HepG2 (cell line): Measurements from ENCODE around the gene PAX4. TPM values are rescaled to one million over a fixed set of nuclear protein-coding genes. Genes with fewer than 3 reads are reported as not detected.

Experiments
- EED ChIP-seq: sonication (generic); formaldehyde crosslinking; IDR thresholded peaks from 2 replicates; pipeline ENCODE4 v1.5.0; 2020; ENCODE audit warnings: mild to moderate bottlenecking, missing genetic modification reagents
- NCOA2 ChIP-seq: sonication (generic); formaldehyde crosslinking; IDR thresholded peaks from 2 replicates; pipeline ENCODE4 v1.8.0; 2022; ENCODE audit warnings: inconsistent platforms
- NFYC ChIP-seq: IDR thresholded peaks from 2 replicates; pipeline ENCODE4 v1.6.1; 2016; ENCODE audit warnings: missing genetic modification reagents, missing compliant biosample characterization
- SPEN ChIP-seq: sonication (generic); formaldehyde crosslinking; IDR thresholded peaks from 2 replicates; pipeline ENCODE4 v1.5.1; 2020; ENCODE audit warnings: low read depth, mild to moderate bottlenecking, missing genetic modification reagents
- SRSF9 ChIP-seq: fragments of 200-400 bp; formaldehyde crosslinking; IDR thresholded peaks from 2 replicates; pipeline ENCODE4 v1.6.1; 2018; ENCODE audit warnings: borderline replicate concordance, mild to moderate bottlenecking, low read depth, low read length; ENCODE audit not compliant: insufficient read depth, poor library complexity, severe bottlenecking
- ZFP36 ChIP-seq: fragments of 150-350 bp; IDR thresholded peaks from 2 replicates; pipeline ENCODE4 v1.6.1; 2018; ENCODE audit warnings: borderline replicate concordance, low read length, low read depth; ENCODE audit not compliant: partially characterized antibody
- ZNF124 ChIP-seq: sonication (generic); formaldehyde crosslinking; IDR thresholded peaks from 2 replicates; pipeline ENCODE4 v1.4.0; 2020; ENCODE audit warnings: missing genetic modification reagents
- ZNF234 ChIP-seq: sonication (generic); formaldehyde crosslinking; conservative IDR thresholded peaks from 2 replicates; pipeline ENCODE4 v1.5.1; 2020; ENCODE audit warnings: mild to moderate bottlenecking, missing genetic modification reagents
- ZNF337 ChIP-seq: sonication (generic); formaldehyde crosslinking; IDR thresholded peaks from 2 replicates; pipeline ENCODE4 v1.5.1; 2020; ENCODE audit warnings: missing genetic modification reagents, low read depth, mild to moderate bottlenecking, borderline replicate concordance
- ZNF34 ChIP-seq: sonication (generic); formaldehyde crosslinking; IDR thresholded peaks from 2 replicates; pipeline ENCODE4 v1.4.0; 2020; ENCODE audit warnings: mild to moderate bottlenecking, missing genetic modification reagents, borderline replicate concordance
- ZNF484 ChIP-seq: sonication (generic); formaldehyde crosslinking; IDR thresholded peaks from 2 replicates; pipeline ENCODE4 v1.5.1; 2020; ENCODE audit warnings: mild to moderate bottlenecking, low read depth, missing genetic modification reagents, borderline replicate concordance
- ZNF646 ChIP-seq: sonication (generic); formaldehyde crosslinking; IDR thresholded peaks from 2 replicates; pipeline ENCODE4 v1.9.0; 2021; ENCODE audit warnings: mild to moderate bottlenecking, missing genetic modification reagents
- ZNF768 ChIP-seq: sonication (generic); formaldehyde crosslinking; IDR thresholded peaks from 2 replicates; pipeline ENCODE4 v1.4.0; 2020; ENCODE audit warnings: missing genetic modification reagents
- ZSCAN9 ChIP-seq: IDR thresholded peaks from 2 replicates; pipeline ENCODE4 v1.6.1; 2016; ENCODE audit warnings: borderline replicate concordance
- polyA plus RNA-seq, 8 experiments: library from polyadenylated mRNA; depleted of rRNA in 3 of 8; stranded (reverse) in 7 of 8; unstranded in 1 of 8; fragments of >200 nt; fragmentation: Illumina TruSeq in 4 of 8; extraction: Trizol in 4 of 8; gene quantifications; 2 replicates each; pipeline versions ENCODE4 v1.2.1 to v1.2.3, GENCODE V29; 2011 to 2016; ENCODE audit warnings: low read depth in 4 of 8, missing spikeins in 1 of 8, mixed read lengths in 1 of 8; ENCODE audit not compliant: insufficient read depth in 1 of 8
- total RNA-seq, 5 experiments: library from RNA; depleted of rRNA; stranded (reverse); fragments of >200 nt; fragmentation: Illumina TruSeq; extraction: Trizol; gene quantifications; 2 replicates each; pipeline ENCODE4 v1.2.3, GENCODE V29; 2016; ENCODE audit warnings: low read depth in 1 of 5
- TF ChIP-seq, protein P1 (sequence below): sonication (generic); formaldehyde crosslinking; IDR thresholded peaks from 2 replicates; pipeline ENCODE4 v1.5.0; 2020; ENCODE audit warnings: missing genetic modification reagents

PAX4 gene
- total and polyA plus RNA-seq, 2 of the 13 experiments (the other 11 are each of a cell fraction or from before 2014, with no cell fraction given), result not detected

DNA sequence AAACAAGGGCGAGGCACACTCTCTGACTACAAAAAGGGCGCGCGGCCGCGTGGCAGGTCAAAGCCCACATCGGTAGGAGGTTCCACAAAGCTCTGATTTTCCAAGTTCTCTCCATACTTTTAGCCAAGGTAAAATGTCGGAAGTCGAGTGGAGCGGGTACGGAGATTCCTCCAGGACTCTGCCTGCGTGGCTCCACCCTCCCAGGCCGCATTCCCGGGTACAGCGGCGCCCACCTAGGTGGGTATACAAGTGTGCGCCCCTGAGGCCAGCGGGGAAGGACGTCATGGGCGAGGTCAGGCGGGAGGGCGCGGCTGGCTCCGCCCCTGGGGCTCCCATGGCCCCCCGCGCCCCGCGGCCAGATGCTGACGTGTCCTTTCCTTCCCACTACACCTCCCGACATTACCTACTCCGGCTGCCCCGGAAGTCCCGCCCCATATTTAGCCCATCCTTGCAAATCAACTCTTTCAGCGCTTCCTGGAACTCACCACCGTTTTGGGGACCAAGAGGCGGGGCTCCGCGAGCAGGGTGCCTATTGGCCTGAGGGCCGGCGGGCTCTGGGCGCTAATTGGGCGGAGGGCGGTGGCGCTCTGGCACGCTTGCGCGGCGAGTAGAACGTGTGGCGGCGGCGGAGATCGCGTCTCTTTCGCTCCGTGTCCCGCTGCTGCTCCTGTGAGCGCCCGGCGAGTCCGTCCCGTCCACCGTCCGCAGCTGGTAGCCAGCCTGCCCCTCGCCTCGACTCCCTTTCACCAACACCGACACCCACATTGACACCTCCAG is 33.8 kb upstream of the PAX4 start, which contains the start of gene SND1 (continued):
- TF ChIP-seq ZNF484 (CRISPR knock-in tag) (no peak), ZNF234 (no peak), NFYC (CRISPR knock-in tag) (peak; percentile 91), ZNF124 (CRISPR knock-in tag) (no peak), ZNF34 (CRISPR knock-in tag) (no peak), EED (CRISPR knock-in tag) (peak; percentile 74), ZFP36 (no peak), ZSCAN9 (CRISPR knock-in tag) (no peak; the same call in none of the 2 replicates), NCOA2 (CRISPR knock-in tag) (no peak), ZNF337 (no peak), ZNF646 (CRISPR knock-in tag) (no peak), ZNF768 (0 out of 2 replicates have a peak, but pooled peaks have one; percentile 17), SRSF9 (no peak), SPEN (CRISPR knock-in tag) (peak; percentile 81)
- TF ChIP-seq, protein P1, sequence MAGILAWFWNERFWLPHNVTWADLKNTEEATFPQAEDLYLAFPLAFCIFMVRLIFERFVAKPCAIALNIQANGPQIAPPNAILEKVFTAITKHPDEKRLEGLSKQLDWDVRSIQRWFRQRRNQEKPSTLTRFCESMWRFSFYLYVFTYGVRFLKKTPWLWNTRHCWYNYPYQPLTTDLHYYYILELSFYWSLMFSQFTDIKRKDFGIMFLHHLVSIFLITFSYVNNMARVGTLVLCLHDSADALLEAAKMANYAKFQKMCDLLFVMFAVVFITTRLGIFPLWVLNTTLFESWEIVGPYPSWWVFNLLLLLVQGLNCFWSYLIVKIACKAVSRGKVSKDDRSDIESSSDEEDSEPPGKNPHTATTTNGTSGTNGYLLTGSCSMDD, result 0 out of 2 replicates have a peak, but pooled peaks have one; percentile 15
